NCI-H128 (cell line): ENCODE data around the gene ACOT9.
"Not testable (repeated sequence)": the region's sequence is repeated elsewhere in the genome, so short reads cannot be mapped to it uniquely, and the experiment has no call there.

Experiments used
- DNase-seq: peaks from one replicate; lab custom pipeline; 2025; ENCODE audit not compliant: unreplicated experiment; lab: John Stamatoyannopoulos, UW

The ACOT9 gene

DNA sequence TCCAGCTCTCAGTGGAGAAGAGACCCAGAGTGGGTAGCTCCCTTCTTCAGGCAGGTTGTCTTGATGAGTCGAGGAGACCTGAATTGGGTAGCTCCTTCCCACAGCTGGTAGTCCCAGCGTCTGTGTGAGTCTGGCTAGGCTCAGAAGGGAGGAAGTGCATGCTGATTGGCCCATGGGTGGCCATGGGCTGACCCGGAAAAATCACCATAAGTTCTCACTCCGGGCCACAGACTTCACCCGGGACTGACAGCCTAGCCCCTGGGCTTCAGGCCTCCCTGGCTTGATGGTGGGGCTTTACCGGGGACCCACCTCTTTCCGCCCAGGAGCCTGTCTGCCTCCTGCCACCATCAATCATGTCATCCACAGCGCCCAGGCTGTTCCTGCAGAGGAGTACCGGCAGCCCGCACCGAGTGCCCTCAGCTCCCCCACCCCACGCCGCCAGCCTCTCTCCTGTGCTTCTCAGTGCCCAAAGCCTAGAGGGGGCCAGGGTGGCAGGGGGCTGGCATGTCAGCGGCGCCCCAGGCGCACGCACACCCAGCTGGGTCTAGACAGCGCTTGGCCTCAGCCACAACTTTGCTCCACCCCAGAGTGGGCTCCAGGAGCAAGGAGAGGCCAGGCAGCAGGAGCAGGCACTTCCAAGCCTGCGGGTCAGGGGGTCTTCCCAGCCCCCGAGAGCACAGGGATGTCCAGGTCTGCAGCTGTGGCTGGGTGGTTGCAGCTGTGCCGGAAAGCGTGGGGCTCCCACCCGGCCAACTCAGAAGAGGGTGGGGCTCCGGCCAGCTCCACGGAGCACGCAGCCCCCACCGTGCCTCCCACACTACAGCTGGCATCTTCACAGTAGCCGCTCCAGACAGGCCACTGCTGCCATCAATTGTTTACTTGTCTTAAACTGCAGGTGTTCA is 23.8 kb upstream of the ACOT9 start:
- DNase-seq: no peak

- no peak for DNase-seq
These were observed 22.8 kb upstream of the ACOT9 start for GRCh38 chrX:23765868-23766267.

DNA sequence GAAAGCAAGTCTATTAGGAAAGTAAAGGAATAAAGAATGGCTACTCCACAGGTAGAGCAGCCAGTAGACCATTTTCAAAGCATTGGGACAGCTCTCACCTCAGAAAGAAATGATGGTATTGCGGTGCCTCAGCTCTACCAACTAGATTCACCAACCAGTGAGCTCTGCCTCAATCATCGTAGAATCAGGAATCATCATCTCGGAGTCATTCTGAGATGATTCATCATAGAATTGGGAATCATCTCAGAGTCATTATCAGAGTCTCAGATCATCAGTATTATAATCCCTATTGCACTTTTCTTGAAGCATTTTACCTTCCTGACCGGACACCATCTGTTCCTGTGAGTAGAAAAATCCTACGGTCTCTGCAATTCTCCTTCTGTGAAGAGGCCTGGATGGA is 22.4 kb upstream of the ACOT9 start:
- DNase-seq: no peak

DNA sequence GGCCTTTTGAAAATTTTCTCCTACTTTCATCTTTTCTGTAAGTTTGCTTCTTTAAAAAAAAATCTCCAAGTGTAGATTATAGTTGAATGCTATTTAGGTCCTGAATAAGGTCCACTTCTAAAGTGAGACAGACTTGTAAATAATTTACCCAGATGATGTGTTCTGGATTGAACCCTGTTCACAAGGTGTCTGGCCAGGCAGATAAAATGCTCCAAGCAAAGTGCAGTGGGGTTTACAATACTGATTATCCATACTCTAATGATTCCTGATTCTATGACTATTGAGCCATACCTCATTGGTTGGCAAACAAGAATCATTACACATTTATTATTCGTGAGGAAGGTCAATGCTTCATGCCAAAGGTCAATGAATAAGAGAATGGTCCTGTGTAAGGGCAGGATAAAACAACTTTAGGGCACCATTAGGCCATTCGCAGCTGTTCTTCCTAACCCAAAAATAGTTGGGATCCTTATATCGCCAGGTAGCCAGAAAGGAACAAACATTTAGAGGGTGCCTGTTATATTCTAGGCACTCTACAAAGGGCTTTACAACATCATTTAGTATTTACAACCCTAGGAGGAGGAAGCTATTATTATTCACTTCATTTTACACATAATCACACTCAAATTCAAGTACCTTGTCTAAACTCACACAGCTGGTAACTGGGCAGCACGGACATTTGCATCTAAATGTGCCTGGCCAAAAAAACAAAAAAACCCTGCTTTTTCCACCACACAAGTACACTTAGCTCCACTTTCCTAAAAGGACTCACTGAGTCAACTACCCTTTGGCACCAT is 21.3 kb upstream of the ACOT9 start:
- DNase-seq: no peak

DNA sequence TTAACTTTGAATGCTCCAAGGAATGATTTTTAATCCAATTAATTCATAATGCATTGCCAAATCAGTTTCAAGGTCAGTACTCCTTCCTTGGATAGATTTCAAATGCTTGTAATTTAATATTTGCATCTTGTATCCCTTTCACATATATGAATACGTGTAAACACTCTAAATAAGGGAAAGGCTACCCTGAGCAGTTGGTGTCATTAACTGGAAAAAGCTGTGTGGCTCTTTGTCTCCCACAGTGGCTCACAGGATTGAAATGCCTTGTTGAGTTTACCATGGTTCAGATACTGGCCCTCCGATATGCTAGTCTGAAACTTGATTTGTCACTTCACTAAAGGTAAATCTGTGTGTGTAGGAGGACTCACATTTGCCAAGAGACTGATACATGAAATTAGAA is 16.7 kb upstream of the ACOT9 start:
- DNase-seq: no peak

DNA sequence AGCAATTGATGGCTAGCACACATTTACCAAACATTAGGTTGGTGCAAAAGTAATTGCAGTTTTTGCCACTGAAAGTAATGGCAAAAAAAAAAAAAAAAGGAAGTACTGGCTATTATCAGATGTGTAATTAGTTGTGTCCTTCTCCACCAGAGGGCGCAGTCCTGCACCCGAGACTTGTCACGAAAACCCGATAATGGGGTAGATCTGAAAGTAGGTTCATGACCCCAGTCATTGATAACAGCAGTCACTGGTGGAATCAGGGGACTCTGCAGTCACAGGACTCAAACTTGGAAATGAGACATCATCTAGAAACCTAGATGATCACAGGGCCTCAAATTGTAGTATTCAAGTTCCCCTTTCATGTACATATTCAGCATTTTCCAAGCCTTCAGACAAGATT is 13.1 kb upstream of the ACOT9 start:
- DNase-seq: peak; percentile 2

DNA sequence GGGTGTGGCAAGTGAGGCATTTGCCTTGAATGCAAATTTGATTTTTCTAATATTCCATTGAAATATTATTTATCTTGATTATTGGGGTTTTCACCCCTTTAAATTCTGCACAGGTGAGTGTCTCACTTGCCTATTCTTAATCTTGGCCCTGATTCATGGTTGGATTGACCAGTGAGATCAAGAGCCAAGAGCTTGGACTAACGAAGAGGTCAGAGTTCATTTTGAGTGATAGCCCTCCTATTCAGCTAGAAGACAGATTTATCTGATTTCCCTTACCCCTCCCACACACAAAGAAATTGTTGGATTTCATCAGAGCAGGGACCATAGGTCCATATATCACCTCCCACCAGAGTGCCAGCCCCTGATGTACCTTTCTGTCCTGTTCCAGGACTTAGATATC is 11.6 kb upstream of the ACOT9 start:
- DNase-seq: no peak

- no peak for DNase-seq
These were observed 9.8 kb upstream of the ACOT9 start for GRCh38 chrX:23752740-23753415.

- no peak for DNase-seq
These were observed 6.5 kb upstream of the ACOT9 start for GRCh38 chrX:23749576-23749975.

DNA sequence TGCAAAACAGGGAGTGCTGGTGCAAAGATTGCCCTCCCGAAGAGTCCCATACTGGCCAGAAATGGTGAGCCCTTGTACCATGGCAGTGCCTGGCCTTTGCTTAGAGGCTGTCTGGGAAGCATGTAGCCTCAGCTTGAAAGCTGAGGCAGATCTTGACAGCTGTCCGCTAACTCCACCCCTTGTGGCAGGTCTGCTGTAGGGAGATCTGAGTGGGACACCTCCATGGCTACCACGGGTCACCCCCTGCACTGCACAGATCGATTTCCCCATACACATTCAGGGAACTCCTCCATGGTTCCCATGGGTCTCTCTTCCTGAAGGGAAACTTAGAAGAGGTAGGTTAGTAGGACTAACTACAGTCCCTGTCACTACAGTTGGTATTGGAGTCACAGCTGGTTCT is 6.1 kb upstream of the ACOT9 start:
- DNase-seq: no peak

DNA sequence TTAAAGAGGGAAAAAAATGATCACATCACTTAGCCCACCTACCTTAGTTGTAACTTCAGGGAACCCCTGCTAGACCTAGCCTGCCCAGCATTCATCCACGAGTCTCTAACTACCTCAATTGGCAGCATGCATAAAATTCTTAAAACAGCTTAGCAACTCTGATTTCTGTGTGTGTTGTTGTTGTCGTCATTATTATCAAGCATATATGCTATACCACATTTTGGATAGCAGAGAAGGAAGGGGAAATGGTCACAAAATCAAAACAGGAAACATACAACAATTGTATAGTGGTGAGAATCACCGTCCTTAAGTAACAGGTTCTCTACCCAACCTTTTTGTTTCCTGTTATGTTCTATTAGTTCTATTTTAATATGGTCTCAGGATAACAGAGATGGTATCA is 2.7 kb upstream of the ACOT9 start:
- DNase-seq: no peak

GRCh38 chrX:23743623-23743971 is 521 bp upstream of the ACOT9 start:
- DNase-seq: not testable (repeated sequence)

DNA sequence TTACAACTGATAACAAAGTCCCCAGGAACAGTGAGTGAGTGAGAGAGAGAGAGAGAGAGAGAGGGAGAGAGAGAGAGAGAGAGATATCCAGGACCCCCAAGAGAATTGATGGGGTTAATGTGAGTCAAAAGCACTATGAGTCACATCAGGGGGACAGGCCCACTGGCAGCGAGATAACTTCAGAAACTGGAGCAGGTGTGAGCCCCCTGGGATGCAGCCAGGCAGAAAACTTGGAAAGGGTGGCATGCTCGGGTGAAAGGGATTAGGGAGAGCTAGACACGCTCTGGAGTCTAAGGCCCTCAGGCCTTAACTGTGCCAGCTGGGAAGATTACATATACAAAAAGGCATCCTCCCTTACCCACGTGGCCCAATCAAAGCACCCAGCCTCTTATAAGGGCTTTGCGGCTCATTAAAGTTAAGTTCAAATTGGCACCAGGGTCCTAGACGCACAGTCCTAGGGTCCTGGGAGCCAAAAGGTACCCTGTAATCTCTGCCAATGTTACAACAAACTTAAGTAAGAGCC is 841 bp downstream of the ACOT9 start:
- no peak for DNase-seq

GRCh38 chrX:23737413-23737812 is 5.7 kb downstream of the ACOT9 start:
- no peak for DNase-seq

DNA sequence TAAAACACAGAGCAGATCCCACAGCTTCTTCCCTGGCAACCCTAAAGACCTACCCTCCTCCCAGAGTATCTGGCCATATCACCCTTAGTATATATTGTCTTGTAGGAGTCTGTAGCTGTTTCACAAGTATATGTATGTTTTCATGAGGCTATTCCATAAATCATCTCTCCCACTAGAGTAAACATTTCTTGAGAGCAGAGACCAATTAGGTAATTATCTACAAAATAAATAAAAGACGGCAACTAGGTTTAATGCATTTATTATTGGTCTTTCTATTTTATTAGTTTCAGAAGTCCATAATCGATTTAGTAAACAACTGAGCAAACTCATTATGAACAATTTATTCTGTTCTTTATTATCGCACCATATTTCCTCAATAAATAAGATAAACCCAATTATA is 7.0 kb downstream of the ACOT9 start:
- no peak for DNase-seq

DNA sequence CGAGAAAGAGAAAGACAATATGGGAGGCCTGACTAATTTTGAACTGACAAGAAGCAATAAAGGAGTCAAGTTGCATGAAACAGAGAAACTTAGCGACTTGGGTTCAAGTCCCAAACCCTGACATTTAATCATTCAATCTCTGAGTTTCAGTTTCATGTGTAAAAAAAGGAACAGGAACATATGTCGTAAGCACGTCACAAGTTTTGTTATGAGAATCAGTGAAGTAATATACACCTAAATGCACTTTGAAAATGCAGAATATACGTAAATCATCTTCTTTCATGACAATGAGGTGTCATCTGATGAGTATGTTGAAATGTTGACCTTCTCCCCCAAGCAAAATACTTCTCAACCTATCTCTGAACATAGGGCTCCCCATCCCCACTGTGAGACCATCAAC is 10.4 kb downstream of the ACOT9 start:
- DNase-seq: no peak

DNA sequence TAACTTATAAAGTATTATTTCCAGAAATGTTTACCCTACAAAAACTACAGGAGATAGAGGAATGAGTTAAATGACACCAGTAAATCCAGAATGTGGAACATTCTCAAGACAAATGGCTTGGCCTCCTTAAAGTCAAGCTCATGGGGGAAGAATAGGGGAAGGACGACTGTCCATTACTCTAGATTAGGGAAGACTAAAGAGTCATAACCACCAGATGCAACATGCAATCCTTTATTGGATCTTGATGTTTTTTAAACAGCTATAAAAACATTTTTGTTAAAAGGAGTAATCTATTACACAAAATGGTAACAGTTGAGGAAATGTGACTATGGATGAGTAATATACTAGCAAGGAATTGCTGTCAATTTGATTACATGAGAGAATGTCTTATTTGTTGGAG is 11.1 kb downstream of the ACOT9 start:
- no peak for DNase-seq

DNA sequence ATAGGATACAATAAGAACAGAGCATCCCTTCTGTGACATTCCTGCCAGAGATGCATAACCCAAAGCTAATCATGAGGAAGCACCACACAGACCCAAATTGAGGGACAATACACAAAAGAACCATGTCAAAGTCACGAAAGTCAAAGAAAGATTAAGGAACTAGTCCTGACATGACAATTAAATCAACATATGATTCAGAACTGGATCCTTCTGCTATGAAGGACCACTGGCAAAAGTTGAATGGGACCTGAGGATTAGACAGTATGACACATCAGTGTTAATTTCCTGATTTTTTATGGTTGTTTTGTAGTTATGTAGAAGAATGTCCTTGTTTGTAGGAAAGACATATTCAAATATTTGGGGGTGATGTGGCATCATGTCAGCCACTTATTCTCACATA is 13.9 kb downstream of the ACOT9 start:
- DNase-seq: no peak

DNA sequence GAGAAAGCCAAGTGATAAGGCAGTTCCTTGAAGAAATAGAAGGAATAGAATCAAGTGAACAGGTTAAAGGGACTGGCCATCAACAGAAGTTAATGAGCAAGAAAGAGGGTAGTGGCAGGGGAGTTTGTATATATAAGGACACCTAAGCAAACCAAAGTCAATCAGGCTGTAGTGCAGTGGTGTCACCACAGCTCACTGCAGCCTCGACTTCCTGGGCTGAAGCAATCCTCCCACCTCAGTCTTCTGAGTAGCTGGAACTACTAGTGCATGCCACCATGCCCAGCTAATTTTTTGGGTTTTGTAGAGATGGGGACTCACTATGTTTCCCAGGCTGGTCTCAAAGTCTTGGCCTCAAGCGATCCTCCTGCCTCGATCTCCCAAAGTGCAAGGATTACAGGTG is 15.9 kb downstream of the ACOT9 start:
- DNase-seq: no peak

DNA sequence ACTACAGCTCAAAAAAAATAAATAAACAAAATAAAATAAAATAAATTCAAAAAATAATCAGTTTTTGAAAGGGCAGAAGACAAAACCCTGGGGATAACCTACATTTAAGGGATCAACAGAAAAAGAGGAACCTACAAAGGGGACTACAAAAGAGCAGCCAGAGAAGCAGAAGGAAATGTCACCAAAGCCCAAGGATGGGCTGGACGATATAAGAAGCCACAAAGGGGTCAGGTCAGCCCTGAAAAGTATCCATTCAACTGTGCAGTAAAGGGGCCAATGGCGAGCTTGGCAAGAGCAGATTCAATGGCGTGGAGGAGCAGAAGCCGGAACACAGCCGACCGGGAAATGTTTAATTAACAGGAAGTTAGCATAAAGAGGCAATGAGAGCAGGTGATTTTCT is 16.9 kb downstream of the ACOT9 start:
- no peak for DNase-seq

GRCh38 chrX:23720117-23720677 is 22.9 kb downstream of the ACOT9 start:
- no peak for DNase-seq
